ENCODE results near the gene FGD4.

GRCh38 chr12:32662665-32663064 lies 263.3 kb downstream of the FGD4 start:
- TF ChIP-seq CTCF (IDR thresholded peaks at IDR 0.05) (no peak), POLR2AphosphoS5 (IDR thresholded peaks at IDR 0.05) (no peak), EP300 (IDR thresholded peaks at IDR 0.05) (no peak), POLR2A (IDR thresholded peaks at IDR 0.05) (no peak)
